Measurements from ENCODE around the gene TRIM21. TPM values are rescaled to one million over a fixed set of nuclear protein-coding genes. Genes with fewer than 3 reads are reported as not detected.

TRIM21 gene
- total RNA-seq, 1 experiment from 2014 or later: 31.7 TPM

DNA sequence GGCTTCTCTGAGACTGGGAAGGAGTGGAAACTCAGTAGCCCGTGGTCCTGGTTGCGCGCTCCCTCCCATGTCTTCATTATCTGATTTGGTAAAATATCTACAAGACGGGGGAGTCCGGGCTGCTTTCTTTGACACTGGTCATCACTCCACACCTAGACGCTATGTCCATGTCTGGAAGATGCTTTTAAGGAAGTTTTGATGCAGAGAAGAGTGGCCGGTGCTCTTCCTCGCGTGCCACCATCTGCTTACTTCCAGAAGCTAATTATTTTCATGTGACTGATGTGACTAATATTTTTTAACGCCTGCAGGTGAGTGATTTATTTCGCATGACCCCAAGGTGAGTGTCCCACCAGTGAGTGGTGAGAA is 339 bp upstream of the TRIM21 start:
- no peaks in the 10 kb centered on the region for H3K27me3 ChIP-seq (ENCODE audit: control insufficient read depth, insufficient read depth, low read length)
- TF ChIP-seq, protein P1, sequence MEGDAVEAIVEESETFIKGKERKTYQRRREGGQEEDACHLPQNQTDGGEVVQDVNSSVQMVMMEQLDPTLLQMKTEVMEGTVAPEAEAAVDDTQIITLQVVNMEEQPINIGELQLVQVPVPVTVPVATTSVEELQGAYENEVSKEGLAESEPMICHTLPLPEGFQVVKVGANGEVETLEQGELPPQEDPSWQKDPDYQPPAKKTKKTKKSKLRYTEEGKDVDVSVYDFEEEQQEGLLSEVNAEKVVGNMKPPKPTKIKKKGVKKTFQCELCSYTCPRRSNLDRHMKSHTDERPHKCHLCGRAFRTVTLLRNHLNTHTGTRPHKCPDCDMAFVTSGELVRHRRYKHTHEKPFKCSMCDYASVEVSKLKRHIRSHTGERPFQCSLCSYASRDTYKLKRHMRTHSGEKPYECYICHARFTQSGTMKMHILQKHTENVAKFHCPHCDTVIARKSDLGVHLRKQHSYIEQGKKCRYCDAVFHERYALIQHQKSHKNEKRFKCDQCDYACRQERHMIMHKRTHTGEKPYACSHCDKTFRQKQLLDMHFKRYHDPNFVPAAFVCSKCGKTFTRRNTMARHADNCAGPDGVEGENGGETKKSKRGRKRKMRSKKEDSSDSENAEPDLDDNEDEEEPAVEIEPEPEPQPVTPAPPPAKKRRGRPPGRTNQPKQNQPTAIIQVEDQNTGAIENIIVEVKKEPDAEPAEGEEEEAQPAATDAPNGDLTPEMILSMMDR (IDR thresholded peaks at IDR 0.05): no peak
- TF ChIP-seq POLR2AphosphoS5 (IDR thresholded peaks at IDR 0.05; ENCODE audit: low read depth, low read length) (no peak), SIN3A (IDR thresholded peaks at IDR 0.05; ENCODE audit: borderline replicate concordance, insufficient read depth, low read depth, low read length) (no peak), TCF7L2 (IDR thresholded peaks at IDR 0.05; ENCODE audit: low read depth, low read length) (no peak)
- TF ChIP-seq, protein P2, sequence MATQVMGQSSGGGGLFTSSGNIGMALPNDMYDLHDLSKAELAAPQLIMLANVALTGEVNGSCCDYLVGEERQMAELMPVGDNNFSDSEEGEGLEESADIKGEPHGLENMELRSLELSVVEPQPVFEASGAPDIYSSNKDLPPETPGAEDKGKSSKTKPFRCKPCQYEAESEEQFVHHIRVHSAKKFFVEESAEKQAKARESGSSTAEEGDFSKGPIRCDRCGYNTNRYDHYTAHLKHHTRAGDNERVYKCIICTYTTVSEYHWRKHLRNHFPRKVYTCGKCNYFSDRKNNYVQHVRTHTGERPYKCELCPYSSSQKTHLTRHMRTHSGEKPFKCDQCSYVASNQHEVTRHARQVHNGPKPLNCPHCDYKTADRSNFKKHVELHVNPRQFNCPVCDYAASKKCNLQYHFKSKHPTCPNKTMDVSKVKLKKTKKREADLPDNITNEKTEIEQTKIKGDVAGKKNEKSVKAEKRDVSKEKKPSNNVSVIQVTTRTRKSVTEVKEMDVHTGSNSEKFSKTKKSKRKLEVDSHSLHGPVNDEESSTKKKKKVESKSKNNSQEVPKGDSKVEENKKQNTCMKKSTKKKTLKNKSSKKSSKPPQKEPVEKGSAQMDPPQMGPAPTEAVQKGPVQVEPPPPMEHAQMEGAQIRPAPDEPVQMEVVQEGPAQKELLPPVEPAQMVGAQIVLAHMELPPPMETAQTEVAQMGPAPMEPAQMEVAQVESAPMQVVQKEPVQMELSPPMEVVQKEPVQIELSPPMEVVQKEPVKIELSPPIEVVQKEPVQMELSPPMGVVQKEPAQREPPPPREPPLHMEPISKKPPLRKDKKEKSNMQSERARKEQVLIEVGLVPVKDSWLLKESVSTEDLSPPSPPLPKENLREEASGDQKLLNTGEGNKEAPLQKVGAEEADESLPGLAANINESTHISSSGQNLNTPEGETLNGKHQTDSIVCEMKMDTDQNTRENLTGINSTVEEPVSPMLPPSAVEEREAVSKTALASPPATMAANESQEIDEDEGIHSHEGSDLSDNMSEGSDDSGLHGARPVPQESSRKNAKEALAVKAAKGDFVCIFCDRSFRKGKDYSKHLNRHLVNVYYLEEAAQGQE (IDR thresholded peaks at IDR 0.05; ENCODE audit: insufficient read depth in 1 of 2, low read depth in 2 of 2, low read length in 1 of 2): no peak
- DNase-seq (ENCODE audit: low read depth, low spot score): peak; percentile 15
- H3K27ac ChIP-seq (ENCODE audit: low read length): no peak overlapping the region
- intact Hi-C loops (cut with micrococcal nuclease; ENCODE audit: unreplicated experiment) (no loop called here), in situ Hi-C loops (cut with HindIII; ENCODE audit: low pct_unique_long_range_greater_than_20kb, low sequenced_read_pairs) (no loop called here)
- ChIA-PET CTCF (no interaction called here), POLR2A (no interaction called here)
- no peaks in the 10 kb centered on the region for H3K9me3 ChIP-seq (ENCODE audit: control insufficient read depth, insufficient read depth, low read depth, low read length)
- peak; percentile 61 for ATAC-seq
- peaks cover 7% of the 10 kb centered on the region for H3K4me1 ChIP-seq (ENCODE audit: control insufficient read depth, insufficient read depth, low read length)
- H3K4me3 ChIP-seq (ENCODE audit: low read depth in 2 of 2, low read length in 2 of 2): peak overlapping the region; percentile 81 to 91
- H3K36me3 ChIP-seq (ENCODE audit: control insufficient read depth, insufficient read depth, low read length): 0 out of 2 replicates have a peak, but pooled peaks cover 6% of the 10 kb centered on the region
- BruUV-seq (replicated peaks): no TSS peak

DNA sequence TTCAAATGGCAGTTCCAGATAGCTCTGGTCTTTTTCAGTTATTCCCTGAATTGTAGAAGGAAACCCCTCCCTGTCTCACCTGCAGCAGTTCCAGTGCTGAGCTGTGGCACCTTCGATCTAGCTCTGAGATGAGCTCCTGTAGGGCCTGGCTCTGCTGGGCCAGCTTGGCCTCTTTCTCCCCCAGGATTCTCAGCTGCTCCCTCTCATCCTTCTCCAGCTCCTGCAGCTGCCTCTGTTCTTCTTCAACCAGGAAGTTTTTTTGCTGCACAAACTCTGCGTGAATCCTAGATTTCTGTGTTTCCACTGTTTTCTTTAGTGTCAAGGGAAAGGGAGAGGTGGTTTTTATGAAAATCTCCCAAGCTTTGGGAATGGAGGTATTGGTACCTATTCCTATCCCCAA is 5.3 kb downstream of the TRIM21 start:
- no peak overlapping the region for H3K27ac ChIP-seq (ENCODE audit: low read length)
- in situ Hi-C loops (cut with HindIII; ENCODE audit: low pct_unique_long_range_greater_than_20kb, low sequenced_read_pairs): no loop called here
- peaks cover 5% of the 10 kb centered on the region for H3K4me1 ChIP-seq (ENCODE audit: control insufficient read depth, insufficient read depth, low read length)
- H3K27me3 ChIP-seq (ENCODE audit: control insufficient read depth, insufficient read depth, low read length): no peaks in the 10 kb centered on the region
- intact Hi-C loops (cut with micrococcal nuclease; ENCODE audit: unreplicated experiment): no loop called here
- no TSS peak for BruUV-seq (replicated peaks)
- TF ChIP-seq, protein P2 (IDR thresholded peaks at IDR 0.05; ENCODE audit: insufficient read depth in 1 of 2, low read depth in 2 of 2, low read length in 1 of 2): no peak
- no peak for TF ChIP-seq TCF7L2 (IDR thresholded peaks at IDR 0.05; ENCODE audit: low read depth, low read length)
- TF ChIP-seq, protein P1 (IDR thresholded peaks at IDR 0.05): no peak
- no peak for TF ChIP-seq SIN3A (IDR thresholded peaks at IDR 0.05; ENCODE audit: borderline replicate concordance, insufficient read depth, low read depth, low read length)
- no peak for TF ChIP-seq POLR2AphosphoS5 (IDR thresholded peaks at IDR 0.05; ENCODE audit: low read depth, low read length)
- H3K4me3 ChIP-seq (ENCODE audit: low read depth in 2 of 2, low read length in 2 of 2): no peak overlapping the region
- 0 out of 2 replicates have a peak, but pooled peaks cover 6% of the 10 kb centered on the region for H3K36me3 ChIP-seq (ENCODE audit: control insufficient read depth, insufficient read depth, low read length)
- CTCF ChIA-PET: no interaction called here
- POLR2A ChIA-PET: no interaction called here
- no peak for DNase-seq (ENCODE audit: low read depth, low spot score)
- H3K9me3 ChIP-seq (ENCODE audit: control insufficient read depth, insufficient read depth, low read depth, low read length): no peaks in the 10 kb centered on the region
- no peak for ATAC-seq
